ENCODE results near the gene ZNF236. TPM values are rescaled to one million over a fixed set of nuclear protein-coding genes. Genes with fewer than 3 reads are reported as not detected.

ZNF236 gene
- total and polyA plus RNA-seq, 10 of the 15 experiments (the other 5 are each of a cell fraction or from before 2014, with no cell fraction given): 1.0 to 14.4 (median 5.9) TPM

DNA sequence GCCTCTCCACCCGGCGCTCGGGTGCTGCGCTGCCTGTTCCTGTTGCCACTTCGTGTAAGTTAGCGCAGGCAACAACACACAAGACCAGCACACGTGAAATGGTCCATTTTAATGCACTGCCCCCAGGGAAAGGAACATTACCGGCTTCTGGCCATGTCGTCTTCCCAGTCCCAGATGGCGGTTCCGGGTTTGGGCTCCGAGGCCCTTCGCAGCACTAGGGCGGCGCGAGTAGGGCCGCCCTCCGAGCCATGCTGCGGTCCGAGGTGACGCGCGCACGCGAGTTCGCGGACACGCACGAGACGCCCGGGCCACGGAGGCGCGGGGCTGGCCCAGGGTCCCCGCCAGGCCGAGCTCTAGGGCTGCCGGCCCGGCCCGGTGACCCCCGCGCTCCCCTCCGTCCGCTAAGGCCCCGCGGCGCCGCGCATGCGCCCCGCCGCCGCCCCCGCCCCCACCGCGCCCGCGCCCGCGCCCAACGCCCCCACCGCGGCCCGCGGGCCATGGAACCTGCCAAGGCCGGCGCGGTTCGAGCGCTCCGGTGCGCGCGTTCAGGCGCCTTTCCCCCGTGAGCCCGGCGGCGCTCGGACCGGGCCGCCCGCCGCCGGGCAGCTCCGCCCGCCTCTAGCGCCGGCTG lies 367 bp upstream of the ZNF236 start (continued):
- TF ChIP-seq BHLHE40 (IDR thresholded peaks at IDR 0.05; ENCODE audit: borderline replicate concordance in 1 of 2, low read depth in 2 of 2, low read length in 1 of 2) (peak; percentile 82 to 97; a peak in 3 of 4 replicates), CBX3 (IDR thresholded peaks at IDR 0.05; ENCODE audit: borderline replicate concordance, low read depth) (no peak), TARDBP (IDR thresholded peaks at IDR 0.05; ENCODE audit: borderline replicate concordance) (no peak), CHD4 (IDR thresholded peaks at IDR 0.05) (no peak), ZNF207 (IDR thresholded peaks at IDR 0.05; ENCODE audit: borderline replicate concordance) (peak; percentile 77), POLR2AphosphoS5 (IDR thresholded peaks at IDR 0.05; ENCODE audit: low read length) (peak; percentile 62; the same call in 1 of the 2 replicates), FOS (IDR thresholded peaks at IDR 0.05; ENCODE audit: borderline replicate concordance, extremely low read depth, insufficient read length) (no peak), SIX5 (IDR thresholded peaks at IDR 0.05; ENCODE audit: low read depth, low read length, severe bottlenecking) (no peak), TCF3 (IDR thresholded peaks at IDR 0.05; ENCODE audit: borderline replicate concordance, insufficient read depth, low read depth, low read length) (no peak), PAX8 (IDR thresholded peaks at IDR 0.05) (no peak), HCFC1 (IDR thresholded peaks at IDR 0.05; ENCODE audit: low read length) (no peak), SREBF2 (IDR thresholded peaks at IDR 0.05; ENCODE audit: low read length) (no peak), GABPA (IDR thresholded peaks at IDR 0.05; ENCODE audit: low read depth) (no peak), BMI1 (IDR thresholded peaks at IDR 0.05; ENCODE audit: borderline replicate concordance) (no peak), ZNF622 (IDR thresholded peaks at IDR 0.05) (no peak), POLR2A (IDR thresholded peaks at IDR 0.05; ENCODE audit: low read depth, low read length) (peak; percentile 86), HDAC6 (IDR thresholded peaks at IDR 0.05; ENCODE audit: unreplicated experiment) (no peak), MYC (IDR thresholded peaks at IDR 0.05; ENCODE audit: insufficient read depth, insufficient read length, insufficient replicate concordance, low read length, severe bottlenecking) (peak; percentile 57), EGR1 (IDR thresholded peaks at IDR 0.05; ENCODE audit: borderline replicate concordance in 1 of 2, low read depth in 2 of 2, low read length in 2 of 2) (no peak), TBL1XR1 (IDR thresholded peaks at IDR 0.05; ENCODE audit: low read depth, low read length) (no peak), STAT3 (IDR thresholded peaks at IDR 0.05; ENCODE audit: low read depth, low read length) (no peak), NR2C1 (IDR thresholded peaks at IDR 0.05) (no peak), RCOR1 (conservative IDR thresholded peaks at IDR 0.05; ENCODE audit: low read depth, low read length) (no peak), POU2F2 (IDR thresholded peaks at IDR 0.05; ENCODE audit: borderline replicate concordance, low read depth, low read length) (no peak; the same call in 2 of the 3 replicates), KAT2A (conservative IDR thresholded peaks at IDR 0.05; ENCODE audit: control insufficient read depth, low read depth, low read length) (no peak)
- TF ChIP-seq, protein P1, sequence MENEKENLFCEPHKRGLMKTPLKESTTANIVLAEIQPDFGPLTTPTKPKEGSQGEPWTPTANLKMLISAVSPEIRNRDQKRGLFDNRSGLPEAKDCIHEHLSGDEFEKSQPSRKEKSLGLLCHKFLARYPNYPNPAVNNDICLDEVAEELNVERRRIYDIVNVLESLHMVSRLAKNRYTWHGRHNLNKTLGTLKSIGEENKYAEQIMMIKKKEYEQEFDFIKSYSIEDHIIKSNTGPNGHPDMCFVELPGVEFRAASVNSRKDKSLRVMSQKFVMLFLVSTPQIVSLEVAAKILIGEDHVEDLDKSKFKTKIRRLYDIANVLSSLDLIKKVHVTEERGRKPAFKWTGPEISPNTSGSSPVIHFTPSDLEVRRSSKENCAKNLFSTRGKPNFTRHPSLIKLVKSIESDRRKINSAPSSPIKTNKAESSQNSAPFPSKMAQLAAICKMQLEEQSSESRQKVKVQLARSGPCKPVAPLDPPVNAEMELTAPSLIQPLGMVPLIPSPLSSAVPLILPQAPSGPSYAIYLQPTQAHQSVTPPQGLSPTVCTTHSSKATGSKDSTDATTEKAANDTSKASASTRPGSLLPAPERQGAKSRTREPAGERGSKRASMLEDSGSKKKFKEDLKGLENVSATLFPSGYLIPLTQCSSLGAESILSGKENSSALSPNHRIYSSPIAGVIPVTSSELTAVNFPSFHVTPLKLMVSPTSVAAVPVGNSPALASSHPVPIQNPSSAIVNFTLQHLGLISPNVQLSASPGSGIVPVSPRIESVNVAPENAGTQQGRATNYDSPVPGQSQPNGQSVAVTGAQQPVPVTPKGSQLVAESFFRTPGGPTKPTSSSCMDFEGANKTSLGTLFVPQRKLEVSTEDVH (IDR thresholded peaks at IDR 0.05; ENCODE audit: low read depth, partially characterized antibody): no peak
- TF ChIP-seq, protein P2, sequence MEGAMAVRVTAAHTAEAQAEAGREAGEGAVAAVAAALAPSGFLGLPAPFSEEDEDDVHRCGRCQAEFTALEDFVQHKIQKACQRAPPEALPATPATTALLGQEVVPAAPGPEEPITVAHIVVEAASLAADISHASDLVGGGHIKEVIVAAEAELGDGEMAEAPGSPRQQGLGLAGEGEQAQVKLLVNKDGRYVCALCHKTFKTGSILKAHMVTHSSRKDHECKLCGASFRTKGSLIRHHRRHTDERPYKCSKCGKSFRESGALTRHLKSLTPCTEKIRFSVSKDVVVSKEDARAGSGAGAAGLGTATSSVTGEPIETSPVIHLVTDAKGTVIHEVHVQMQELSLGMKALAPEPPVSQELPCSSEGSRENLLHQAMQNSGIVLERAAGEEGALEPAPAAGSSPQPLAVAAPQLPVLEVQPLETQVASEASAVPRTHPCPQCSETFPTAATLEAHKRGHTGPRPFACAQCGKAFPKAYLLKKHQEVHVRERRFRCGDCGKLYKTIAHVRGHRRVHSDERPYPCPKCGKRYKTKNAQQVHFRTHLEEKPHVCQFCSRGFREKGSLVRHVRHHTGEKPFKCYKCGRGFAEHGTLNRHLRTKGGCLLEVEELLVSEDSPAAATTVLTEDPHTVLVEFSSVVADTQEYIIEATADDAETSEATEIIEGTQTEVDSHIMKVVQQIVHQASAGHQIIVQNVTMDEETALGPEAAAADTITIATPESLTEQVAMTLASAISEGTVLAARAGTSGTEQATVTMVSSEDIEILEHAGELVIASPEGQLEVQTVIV (IDR thresholded peaks at IDR 0.05; ENCODE audit: borderline replicate concordance, partially characterized antibody): no peak
